KOPT-K1 (cell line): ENCODE measurements around the gene IRX4.

ENCODE experiments used
- H3K27ac ChIP-seq: fragments of 200-600 bp; sonication (generic); 2 replicates; pipeline ENCODE4 v1.5.1; 2016; ENCODE audit warnings: antibody characterized with exemption, mild to moderate bottlenecking, low read depth, low read length; ENCODE audit not compliant: poor library complexity, severe bottlenecking
- H3K36me3 ChIP-seq: fragments of 200-600 bp; sonication (generic); 2 replicates; pipeline ENCODE4 v1.5.1; 2017; ENCODE audit warnings: antibody characterized with exemption, mild to moderate bottlenecking, low read length, moderate library complexity; ENCODE audit not compliant: insufficient read depth
- H3K9me3 ChIP-seq: fragments of 200-600 bp; sonication (generic); 2 replicates; pipeline ENCODE4 v1.5.1; 2017; ENCODE audit warnings: antibody characterized with exemption, low read length, mild to moderate bottlenecking; ENCODE audit not compliant: insufficient read depth, poor library complexity, severe bottlenecking

Gene IRX4

GRCh38 chr5:1868886-1869475, 13.7 kb downstream of the IRX4 start:
- Histone ChIP-seq H3K36me3 (no peaks in the 10 kb centered on the region), H3K27ac (no peak overlapping the region), H3K9me3 (peaks cover 14% of the 10 kb centered on the region)

- Histone ChIP-seq H3K9me3 (peaks cover 14% of the 10 kb centered on the region), H3K36me3 (no peaks in the 10 kb centered on the region), H3K27ac (no peak overlapping the region)
Measured at GRCh38 chr5:1867815-1868143, 14.9 kb downstream of the IRX4 start.

- H3K36me3 ChIP-seq = no peaks in the 10 kb centered on the region
- no peak overlapping the region for H3K27ac ChIP-seq
- peaks cover 14% of the 10 kb centered on the region for H3K9me3 ChIP-seq
Measured at GRCh38 chr5:1867114-1867814, 15.5 kb downstream of the IRX4 start.

GRCh38 chr5:1865948-1866347, 16.8 kb downstream of the IRX4 start:
- no peak overlapping the region for H3K27ac ChIP-seq
- peaks cover 12% of the 10 kb centered on the region for H3K9me3 ChIP-seq
- no peaks in the 10 kb centered on the region for H3K36me3 ChIP-seq

- H3K27ac ChIP-seq = no peak overlapping the region
- no peaks in the 10 kb centered on the region for H3K36me3 ChIP-seq
- peaks cover 8% of the 10 kb centered on the region for H3K9me3 ChIP-seq
Measured at GRCh38 chr5:1865486-1865885, 17.2 kb downstream of the IRX4 start.

- Histone ChIP-seq H3K36me3 (no peaks in the 10 kb centered on the region), H3K9me3 (peaks cover 3% of the 10 kb centered on the region), H3K27ac (no peak overlapping the region)
Measured at GRCh38 chr5:1864896-1865440, 17.8 kb downstream of the IRX4 start.

GRCh38 chr5:1860949-1861348, 21.8 kb downstream of the IRX4 start:
- no peak overlapping the region for H3K27ac ChIP-seq
- H3K36me3 ChIP-seq = no peaks in the 10 kb centered on the region
- H3K9me3 ChIP-seq = no peaks in the 10 kb centered on the region

GRCh38 chr5:1860021-1860610, 22.6 kb downstream of the IRX4 start:
- Histone ChIP-seq H3K27ac (no peak overlapping the region), H3K9me3 (no peaks in the 10 kb centered on the region), H3K36me3 (no peaks in the 10 kb centered on the region)

GRCh38 chr5:1859099-1859498, 23.6 kb downstream of the IRX4 start:
- no peaks in the 10 kb centered on the region for H3K9me3 ChIP-seq
- no peaks in the 10 kb centered on the region for H3K36me3 ChIP-seq
- H3K27ac ChIP-seq = no peak overlapping the region

GRCh38 chr5:1858436-1858835, 24.3 kb downstream of the IRX4 start:
- Histone ChIP-seq H3K27ac (no peak overlapping the region), H3K36me3 (no peaks in the 10 kb centered on the region), H3K9me3 (no peaks in the 10 kb centered on the region)

GRCh38 chr5:1857256-1857600, 25.5 kb downstream of the IRX4 start:
- Histone ChIP-seq H3K27ac (no peak overlapping the region), H3K9me3 (no peaks in the 10 kb centered on the region), H3K36me3 (no peaks in the 10 kb centered on the region)

GRCh38 chr5:1856596-1857255, 26.0 kb downstream of the IRX4 start:
- no peaks in the 10 kb centered on the region for H3K36me3 ChIP-seq
- no peaks in the 10 kb centered on the region for H3K9me3 ChIP-seq
- no peak overlapping the region for H3K27ac ChIP-seq

- H3K27ac ChIP-seq = no peak overlapping the region
- H3K36me3 ChIP-seq = no peaks in the 10 kb centered on the region
- no peaks in the 10 kb centered on the region for H3K9me3 ChIP-seq
Measured at GRCh38 chr5:1855596-1855995, 27.1 kb downstream of the IRX4 start.

GRCh38 chr5:1855075-1855474, 27.6 kb downstream of the IRX4 start:
- Histone ChIP-seq H3K36me3 (no peaks in the 10 kb centered on the region), H3K27ac (no peak overlapping the region), H3K9me3 (no peaks in the 10 kb centered on the region)

- no peaks in the 10 kb centered on the region for H3K36me3 ChIP-seq
Measured at GRCh38 chr5:1853531-1853930, 29.2 kb downstream of the IRX4 start.

More at GRCh38 chr5:1853531-1853930, 29.2 kb downstream of the IRX4 start:
- Histone ChIP-seq H3K9me3 (no peaks in the 10 kb centered on the region), H3K27ac (no peak overlapping the region)
